Lower leg skin (tissue), 3 donors: ENCODE results near the gene CREB5.

Experiments used
- POLR2A ChIP-seq, 2 donors: fragments of 450-650 bp; IDR thresholded peaks; one replicate each; pipeline ENCODE4 v1.6.1; 2016 to 2017; ENCODE audit warnings: antibody characterized with exemption in 2 of 2, mild to moderate bottlenecking in 1 of 2, moderate library complexity in 1 of 2
- TF ChIP-seq, protein P1 (sequence below), 3 donors: fragments of 450-650 bp; IDR thresholded peaks; one replicate each; pipeline ENCODE4 v1.5.1; 2016; ENCODE audit warnings: antibody characterized with exemption in 3 of 3, mild to moderate bottlenecking in 3 of 3, moderate library complexity in 2 of 3

DNA sequence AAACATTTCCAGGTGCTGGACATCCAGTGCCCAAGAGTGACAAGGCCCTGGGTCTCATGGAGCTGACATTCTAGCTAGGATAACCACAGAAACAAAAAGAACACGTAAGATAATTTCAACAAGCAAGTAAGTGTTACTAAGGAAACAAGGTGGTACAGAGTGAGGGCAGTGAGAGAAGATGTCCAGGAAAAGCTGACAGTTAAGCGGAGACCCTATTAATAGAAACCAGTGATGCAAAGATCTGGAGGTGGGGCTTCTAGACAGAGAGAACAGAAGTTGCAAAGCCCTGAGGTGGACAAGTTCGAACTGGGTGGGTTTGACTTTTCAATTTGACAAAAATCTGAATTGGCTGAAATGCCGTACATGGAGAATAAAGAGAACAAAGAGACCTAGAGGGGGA lies 449.5 kb downstream of the CREB5 start:
- TF ChIP-seq, protein P1, sequence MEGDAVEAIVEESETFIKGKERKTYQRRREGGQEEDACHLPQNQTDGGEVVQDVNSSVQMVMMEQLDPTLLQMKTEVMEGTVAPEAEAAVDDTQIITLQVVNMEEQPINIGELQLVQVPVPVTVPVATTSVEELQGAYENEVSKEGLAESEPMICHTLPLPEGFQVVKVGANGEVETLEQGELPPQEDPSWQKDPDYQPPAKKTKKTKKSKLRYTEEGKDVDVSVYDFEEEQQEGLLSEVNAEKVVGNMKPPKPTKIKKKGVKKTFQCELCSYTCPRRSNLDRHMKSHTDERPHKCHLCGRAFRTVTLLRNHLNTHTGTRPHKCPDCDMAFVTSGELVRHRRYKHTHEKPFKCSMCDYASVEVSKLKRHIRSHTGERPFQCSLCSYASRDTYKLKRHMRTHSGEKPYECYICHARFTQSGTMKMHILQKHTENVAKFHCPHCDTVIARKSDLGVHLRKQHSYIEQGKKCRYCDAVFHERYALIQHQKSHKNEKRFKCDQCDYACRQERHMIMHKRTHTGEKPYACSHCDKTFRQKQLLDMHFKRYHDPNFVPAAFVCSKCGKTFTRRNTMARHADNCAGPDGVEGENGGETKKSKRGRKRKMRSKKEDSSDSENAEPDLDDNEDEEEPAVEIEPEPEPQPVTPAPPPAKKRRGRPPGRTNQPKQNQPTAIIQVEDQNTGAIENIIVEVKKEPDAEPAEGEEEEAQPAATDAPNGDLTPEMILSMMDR (IDR thresholded peaks at IDR 0.05), result no peak
- TF ChIP-seq POLR2A (IDR thresholded peaks at IDR 0.05), result no peak
